H4 (cell line): ENCODE data around the gene DCTN3. TPM values are rescaled to one million over a fixed set of nuclear protein-coding genes. Genes with fewer than 3 reads are reported as not detected.
"Not testable (repeated sequence)": the region's sequence is repeated elsewhere in the genome, so short reads cannot be mapped to it uniquely, and the experiment has no call there.

ENCODE experiments used
- DNase-seq: peaks from one replicate; pipeline ENCODE4 v3.0.0-alpha.2; 2015; ENCODE audit warnings: low spot score
- total RNA-seq: library from RNA; depleted of rRNA; stranded (reverse); fragments of >200 nt; shearing (Covaris generic); gene quantifications from 2 replicates; pipeline ENCODE4 v1.2.3, GENCODE V29; 2014

The DCTN3 gene
- total RNA-seq, 1 experiment from 2014 or later = 168 TPM

- DNase-seq = no peak
Measured at GRCh38 chr9:34647084-34647403, 26.7 kb upstream of the DCTN3 start.

DNA sequence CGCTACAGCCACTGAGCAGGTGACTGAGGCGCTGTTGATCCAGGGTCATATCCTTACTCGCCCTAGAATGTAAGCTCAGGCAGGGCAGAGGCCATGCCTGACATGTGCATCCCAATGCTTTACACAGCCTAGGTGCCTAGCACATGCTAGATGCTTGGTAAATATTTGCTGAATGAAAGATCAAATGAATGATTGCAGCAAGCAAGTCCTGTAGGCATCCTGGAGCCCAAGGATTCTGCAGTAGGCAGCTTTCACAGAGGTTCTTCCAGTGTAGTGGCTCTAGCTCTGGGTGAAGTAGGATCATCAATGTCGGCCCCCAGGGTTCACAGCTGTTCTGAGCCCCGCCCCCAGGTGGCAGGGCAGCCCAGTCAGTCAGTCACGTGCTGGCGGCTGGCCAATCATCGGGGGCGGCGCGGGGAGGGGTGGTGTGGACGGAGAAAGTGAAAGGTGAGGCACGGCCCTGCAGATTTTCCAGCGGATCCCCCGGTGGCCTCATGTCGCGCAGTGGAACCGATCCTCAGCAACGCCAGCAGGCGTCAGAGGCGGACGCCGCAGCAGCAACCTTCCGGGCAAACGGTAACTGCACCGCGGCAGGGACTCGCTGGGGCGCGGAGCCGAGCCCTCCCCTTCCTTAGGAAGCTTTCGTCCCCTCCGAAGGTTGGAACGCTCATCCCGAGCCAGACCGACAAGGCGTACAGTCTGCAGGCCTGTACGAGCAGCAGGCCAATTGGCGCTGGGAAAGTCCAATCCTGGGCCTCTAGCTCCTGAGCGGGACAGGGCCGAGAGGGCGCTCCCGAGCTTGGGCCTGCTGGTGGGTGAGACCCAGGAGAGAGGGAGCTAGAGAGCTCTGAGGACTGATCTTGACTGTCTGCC lies 26.2 kb upstream of the DCTN3 start, which contains the start of gene GALT:
Gene GALT, plus strand, starts transcription at position 465 of the 873 bp plus-strand sequence. Its CDS starts 30 bp downstream, at position 495.
- DNase-seq = peak; percentile 87

DNA sequence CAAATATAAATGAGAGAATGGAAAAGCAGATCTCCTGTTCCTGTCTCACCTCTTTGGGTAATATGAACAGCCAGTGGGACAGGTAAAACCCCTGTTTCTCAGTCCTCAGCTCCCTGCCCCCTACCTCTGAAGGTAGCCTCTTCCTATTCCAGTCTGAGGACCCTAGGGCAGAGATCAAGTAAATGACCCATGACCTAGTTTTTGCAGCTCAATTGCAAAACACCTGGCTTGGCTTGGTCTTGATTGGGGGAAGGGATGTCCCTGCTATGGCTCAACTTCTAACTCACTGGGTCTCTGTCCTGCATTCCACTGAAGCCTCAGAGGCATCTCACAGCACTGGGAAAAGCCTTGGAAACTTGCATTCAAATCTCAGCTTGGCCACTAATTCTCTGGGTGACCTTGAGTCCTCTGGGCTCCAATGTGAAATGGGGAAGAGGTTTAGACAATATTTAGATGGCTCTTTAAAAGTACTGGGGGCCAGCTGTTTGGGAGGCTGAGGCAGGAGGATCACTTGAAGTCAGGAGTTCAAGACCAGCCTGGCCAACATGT lies 24.5 kb upstream of the DCTN3 start:
- DNase-seq = no peak

GRCh38 chr9:34642679-34643078 lies 22.4 kb upstream of the DCTN3 start:
- DNase-seq = no peak

GRCh38 chr9:34639322-34639721 lies 19.0 kb upstream of the DCTN3 start:
- DNase-seq = not testable (repeated sequence)

DNA sequence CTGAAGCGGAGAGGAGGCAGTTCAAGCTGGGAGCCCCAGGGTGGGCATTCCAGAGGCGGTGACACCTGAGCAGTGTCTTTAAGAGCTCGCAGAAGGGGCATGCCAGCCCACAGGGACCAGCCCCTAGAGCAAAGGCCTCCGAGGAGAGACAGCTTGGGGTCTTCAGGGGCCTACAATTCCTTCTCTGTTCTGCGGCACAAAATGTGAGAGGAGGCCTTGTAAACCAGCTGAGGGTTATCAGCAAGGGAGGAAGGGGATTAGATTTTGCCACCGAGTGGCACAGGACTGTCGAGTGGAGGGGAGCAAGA lies 17.8 kb upstream of the DCTN3 start:
- no peak for DNase-seq

- peak; percentile 89 for DNase-seq
Measured at GRCh38 chr9:34637356-34638137, 17.3 kb upstream of the DCTN3 start, which contains the start of gene SIGMAR1. SIGMAR1 (minus strand) TSS chr9:34637787; CDS start chr9:34637697, 90 bp downstream.

GRCh38 chr9:34636791-34637355 lies 16.6 kb upstream of the DCTN3 start:
- no peak for DNase-seq

DNA sequence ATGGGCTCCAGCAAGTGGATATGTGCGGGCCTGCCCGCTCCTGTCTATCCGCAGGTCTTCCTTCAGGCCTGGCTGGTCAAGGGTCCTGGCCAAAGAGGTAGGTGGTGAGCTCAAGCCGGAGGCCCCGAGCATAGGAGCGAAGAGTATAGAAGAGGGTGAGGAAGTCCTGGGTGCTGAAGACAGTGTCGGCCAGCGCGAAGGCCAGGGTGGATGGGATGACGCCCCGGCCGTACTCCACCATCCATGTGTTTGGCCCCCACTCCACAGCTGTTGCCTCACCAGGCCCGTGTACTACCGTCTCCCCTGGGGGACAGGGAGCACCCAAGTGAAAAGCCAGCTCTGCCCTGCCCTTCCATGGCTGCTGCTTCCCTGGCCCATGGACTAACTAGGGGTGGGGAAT lies 15.3 kb upstream of the DCTN3 start:
- DNase-seq = no peak

DNA sequence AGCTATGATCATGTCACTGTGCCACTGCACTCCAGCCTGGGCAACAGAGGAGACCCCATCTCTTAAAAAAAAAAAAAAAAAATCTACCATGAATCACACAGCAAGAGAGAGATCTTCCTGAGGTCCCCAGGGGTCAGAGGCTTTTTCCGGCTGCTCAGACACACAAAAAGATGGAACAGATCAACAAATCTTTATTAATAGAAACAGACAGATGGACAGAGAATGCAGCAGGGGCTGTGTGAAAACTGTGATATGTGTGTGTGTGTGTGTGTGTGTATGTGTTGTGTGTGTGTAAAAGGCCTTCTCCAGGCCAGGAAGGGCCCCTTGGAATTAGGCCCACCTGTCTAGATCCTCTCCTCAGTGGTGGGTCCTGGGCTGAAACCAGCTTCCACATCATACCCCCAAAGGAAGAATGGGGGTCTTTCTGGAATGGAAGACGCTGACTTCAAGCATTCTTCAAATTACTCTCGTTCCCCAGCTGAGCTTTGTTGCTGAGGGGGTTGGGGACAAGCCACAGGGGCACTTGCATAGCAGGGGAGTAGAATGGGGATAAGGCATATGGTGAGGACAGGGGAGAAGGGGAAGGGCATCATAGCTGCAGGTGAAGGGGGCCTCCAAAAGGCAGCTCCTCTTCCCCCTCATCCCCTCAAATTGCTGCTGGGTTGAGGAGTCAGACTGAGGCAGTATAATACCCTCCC lies 14.4 kb upstream of the DCTN3 start:
- DNase-seq = no peak

DNA sequence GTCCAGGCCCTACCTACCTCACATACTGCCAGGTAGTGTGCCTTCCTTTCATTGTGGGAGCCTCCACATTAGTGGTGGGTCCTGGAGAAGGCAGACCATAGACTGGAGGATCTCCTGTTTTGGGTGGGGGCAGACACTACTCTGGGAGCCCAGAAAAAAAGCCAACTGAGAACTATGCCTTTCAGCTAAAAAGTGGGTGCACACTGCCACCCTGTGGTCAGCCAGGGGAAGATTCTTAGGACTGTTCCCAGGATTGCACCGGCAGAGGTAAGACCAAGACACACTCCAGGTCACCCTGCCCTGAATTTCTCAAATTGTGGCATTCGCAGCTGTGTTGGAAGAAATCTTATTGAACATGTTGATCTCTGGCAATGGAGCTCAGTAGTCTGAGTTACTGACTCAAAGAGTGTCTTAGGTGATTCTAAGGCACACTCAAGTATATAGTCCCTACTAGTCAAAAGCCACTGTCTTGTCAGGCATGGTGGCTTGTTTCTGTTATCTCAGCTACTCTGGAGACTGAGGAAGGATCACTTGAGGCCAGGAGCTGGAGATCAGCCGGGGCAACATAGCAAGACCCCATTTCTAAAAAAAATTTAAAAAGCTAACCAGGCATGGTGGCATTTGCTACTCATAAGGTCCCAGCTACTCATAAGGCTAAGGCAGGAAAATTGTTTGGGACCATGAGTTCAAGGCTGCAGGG lies 13.7 kb upstream of the DCTN3 start:
- DNase-seq = peak; percentile 66

- DNase-seq = no peak
Measured at GRCh38 chr9:34633166-34633565, 12.9 kb upstream of the DCTN3 start.

DNA sequence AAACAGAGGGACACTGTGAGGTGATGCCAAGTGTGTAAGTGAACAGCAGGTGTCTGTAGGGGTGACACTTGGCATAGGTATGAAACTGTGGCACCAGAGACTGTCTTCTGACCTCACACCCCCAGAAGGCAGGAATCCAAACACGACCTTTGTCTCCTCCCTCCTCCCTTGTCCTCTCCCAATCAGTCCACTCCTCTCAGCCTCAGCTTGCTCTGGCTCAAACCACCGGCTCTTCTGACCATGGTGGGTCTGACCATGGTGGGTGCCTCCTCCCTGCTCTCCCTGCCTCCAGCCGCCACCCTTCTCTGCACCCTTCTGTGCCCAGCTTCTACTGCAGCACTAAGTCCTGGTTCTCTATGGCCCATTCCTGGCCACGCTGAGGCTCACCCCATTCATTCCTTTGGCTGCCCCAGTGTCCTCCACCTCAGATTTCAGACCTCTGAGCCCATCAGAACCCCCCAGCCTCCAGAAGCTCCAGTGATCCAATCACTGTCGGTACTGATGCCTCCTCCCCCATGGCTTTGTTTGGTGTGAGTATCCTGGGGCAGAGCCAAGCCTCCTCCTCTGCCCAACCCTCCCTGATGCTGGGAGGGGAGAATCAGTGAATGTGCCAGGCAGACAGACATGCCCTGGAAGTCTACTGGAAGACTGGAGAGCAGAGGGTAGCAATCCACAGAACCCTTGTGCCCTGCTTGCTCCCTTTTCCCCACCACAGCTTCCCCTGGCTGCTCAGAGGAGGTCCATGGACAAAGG lies 10.3 kb upstream of the DCTN3 start:
- DNase-seq = no peak

DNA sequence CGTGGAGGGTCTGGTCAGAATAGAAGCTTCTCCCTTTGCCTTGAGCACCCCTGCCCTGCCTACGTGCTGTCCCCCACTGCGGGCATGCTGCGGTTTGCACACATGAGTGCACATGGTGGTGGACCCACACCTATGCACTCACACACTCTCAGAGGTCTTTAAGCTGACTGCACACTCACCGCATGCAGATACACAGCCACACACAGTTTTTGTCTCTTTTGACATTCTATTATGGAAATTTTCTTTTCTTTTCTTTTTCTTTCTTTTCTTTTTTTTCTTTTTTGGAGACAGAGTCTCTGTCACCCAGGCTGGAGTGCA lies 9.2 kb upstream of the DCTN3 start:
- no peak for DNase-seq

- DNase-seq = no peak
Measured at GRCh38 chr9:34628656-34629490, 8.6 kb upstream of the DCTN3 start, which contains the start of gene ARID3C. ARID3C (minus strand) TSS chr9:34629066; CDS start chr9:34628014, 1,052 bp downstream.

GRCh38 chr9:34627716-34628655 lies 7.7 kb upstream of the DCTN3 start:
- no peak for DNase-seq

GRCh38 chr9:34625186-34625486 lies 4.8 kb upstream of the DCTN3 start:
- DNase-seq = no peak

- no peak for DNase-seq
Measured at GRCh38 chr9:34624475-34625185, 4.3 kb upstream of the DCTN3 start.
